ENCODE measurements around the gene NEK9.

DNA sequence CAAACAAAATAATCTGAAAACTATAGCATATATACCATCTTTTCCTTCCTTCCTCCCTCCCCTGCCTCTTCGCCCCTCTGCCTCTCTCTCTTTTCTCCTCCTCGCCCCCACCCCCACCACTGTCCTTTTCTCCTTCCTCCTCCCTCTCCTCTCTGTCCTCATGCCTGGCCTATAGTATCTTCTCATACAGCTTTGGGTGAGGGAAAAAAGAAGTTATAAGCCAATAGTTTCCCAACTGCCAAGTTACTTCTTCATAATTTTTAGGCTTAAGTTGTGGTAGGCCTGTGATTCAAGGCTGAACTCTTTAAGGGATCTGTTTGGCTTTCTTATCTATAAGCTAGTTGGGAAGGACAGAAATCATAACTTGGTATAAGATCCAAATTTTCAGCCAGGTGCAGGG lies 40.5 kb upstream of the NEK9 start:
- TF ChIP-seq, protein P1, sequence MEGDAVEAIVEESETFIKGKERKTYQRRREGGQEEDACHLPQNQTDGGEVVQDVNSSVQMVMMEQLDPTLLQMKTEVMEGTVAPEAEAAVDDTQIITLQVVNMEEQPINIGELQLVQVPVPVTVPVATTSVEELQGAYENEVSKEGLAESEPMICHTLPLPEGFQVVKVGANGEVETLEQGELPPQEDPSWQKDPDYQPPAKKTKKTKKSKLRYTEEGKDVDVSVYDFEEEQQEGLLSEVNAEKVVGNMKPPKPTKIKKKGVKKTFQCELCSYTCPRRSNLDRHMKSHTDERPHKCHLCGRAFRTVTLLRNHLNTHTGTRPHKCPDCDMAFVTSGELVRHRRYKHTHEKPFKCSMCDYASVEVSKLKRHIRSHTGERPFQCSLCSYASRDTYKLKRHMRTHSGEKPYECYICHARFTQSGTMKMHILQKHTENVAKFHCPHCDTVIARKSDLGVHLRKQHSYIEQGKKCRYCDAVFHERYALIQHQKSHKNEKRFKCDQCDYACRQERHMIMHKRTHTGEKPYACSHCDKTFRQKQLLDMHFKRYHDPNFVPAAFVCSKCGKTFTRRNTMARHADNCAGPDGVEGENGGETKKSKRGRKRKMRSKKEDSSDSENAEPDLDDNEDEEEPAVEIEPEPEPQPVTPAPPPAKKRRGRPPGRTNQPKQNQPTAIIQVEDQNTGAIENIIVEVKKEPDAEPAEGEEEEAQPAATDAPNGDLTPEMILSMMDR (IDR thresholded peaks at IDR 0.05) = no peak
- no peak for TF ChIP-seq EP300 (IDR thresholded peaks at IDR 0.05)

Measured in upper lobe of left lung (tissue), 4 donors.